Heart right ventricle (tissue), 16 donors: ENCODE measurements around the gene FAM240A. TPM values are rescaled to one million over a fixed set of nuclear protein-coding genes. Genes with fewer than 3 reads are reported as not detected.

ENCODE experiments used
- ATAC-seq, 8 donors: fragments of 200-7000 bp; cut with Tn5 transposase; one replicate each; pipeline ENCODE4 v1.9.1; 2020; ENCODE audit warnings: mild to moderate bottlenecking in 8 of 8, moderate library complexity in 8 of 8, moderate number of reproducible peaks in 1 of 8
- DNase-seq, 2 donors: peaks; one replicate each; pipeline ENCODE4 v3.0.0-alpha.2; 2020
- H3K27ac ChIP-seq, 10 donors: fragments of 200-600 bp; sonication (generic) in 2 of 10; one replicate each; pipeline versions ENCODE4 v1.5.0 to v1.8.0; 2020 to 2022; ENCODE audit warnings: mild to moderate bottlenecking in 3 of 10
- H3K27me3 ChIP-seq, 7 donors: fragments of 200-600 bp; one replicate each; pipeline ENCODE4 v1.8.0; 2021 to 2022; ENCODE audit warnings: mild to moderate bottlenecking in 2 of 7
- H3K36me3 ChIP-seq, 9 donors: fragments of 200-600 bp; sonication (generic) in 1 of 9; one replicate each; pipeline versions ENCODE4 v1.5.0 to v1.8.0; 2020 to 2022; ENCODE audit warnings: mild to moderate bottlenecking in 2 of 9
- H3K4me1 ChIP-seq, 9 donors: fragments of 200-600 bp; sonication (generic) in 1 of 9; one replicate each; pipeline versions ENCODE4 v1.5.0 to v1.8.0; 2020 to 2022; ENCODE audit warnings: mild to moderate bottlenecking in 4 of 9
- H3K4me3 ChIP-seq, 10 donors: fragments of 200-600 bp; sonication (generic) in 2 of 10; one replicate each; pipeline versions ENCODE4 v1.5.0 to v1.8.0; 2020 to 2022; ENCODE audit warnings: mild to moderate bottlenecking in 7 of 10, moderate library complexity in 2 of 10
- H3K9me3 ChIP-seq, 11 donors: fragments of 200-600 bp in 10 of 11; sonication (generic) in 2 of 11; one replicate each; pipeline versions ENCODE4 v1.5.0 to v1.8.0; 2013 to 2022; ENCODE audit warnings: mild to moderate bottlenecking in 2 of 11, control low read depth in 1 of 11, moderate library complexity in 1 of 11
- WGBS, 2 donors: extraction: QIAGEN DNeasy Blood & Tissue Kit; methylation state at CpG; one replicate each; pipeline ENCODE4 v1.1.7; 2013; ENCODE audit warnings: inconsistent platforms in 1 of 2; 5-methylcytosine and 5-hydroxymethylcytosine counted together
- intact Hi-C, 10 donors: fragments of 100-400 bp; cut with DNase I; formaldehyde crosslinking; loops; one replicate each; pipeline versions ENCODE4 v1.11.1 to v1.14.2; 2022
- long read RNA-seq, 3 donors: library from polyadenylated mRNA; unstranded; transcript quantifications; one replicate each; pipeline ENCODE4 v2.0.0, GENCODE V29; 2020 to 2021
- polyA plus RNA-seq, 2 donors: library from polyadenylated mRNA; stranded (reverse); fragments of 200-250 nt; gene quantifications; one replicate each; pipeline ENCODE4 v1.2.3, GENCODE V29; 2013
- total RNA-seq, 10 donors: library from RNA; stranded (reverse); fragmentation: NEBNext Ultra II Directional in 3 of 10; extraction: Animal tissue kit (Norgen Biotek cat#: 25700) in 3 of 10; gene quantifications; one replicate each; pipeline versions ENCODE4 v1.2.1 to v1.2.4, GENCODE V29; 2021 to 2023
- TF ChIP-seq, protein P1 (sequence below), 9 donors: fragments of 200-600 bp; sonication (generic) in 2 of 9; IDR thresholded peaks; one replicate each; pipeline versions ENCODE4 v1.5.0 to v1.8.0; 2021 to 2022; ENCODE audit warnings: antibody characterized with exemption in 9 of 9, mild to moderate bottlenecking in 5 of 9, moderate library complexity in 1 of 9
- donor health status: Arrhythmogenic right ventricular cardiomyopathy.
- donor health status: ischemic (EF 13 %, LVEDD 7.1; RV severe dilation, severe dysfunction).
- donor health status: healthy with polysubstance abuse.
- donor health status: DM: no; HTN: yes; CAD: no.
- donor health status: DM: no; HTN: no; CAD: no.
- donor health status: ischemic (EF 25% LVEDD 6.9; RV normal size, moderate dysfunction).
- donor health status: ischemic (EF 25% LVEDD 5.7; RV mildly dilated, moderate dysfunction).
- donor health status: healthy.
- donor health status: DM: yes; HTN: yes; CAD: no.
- donor health status: Ischemic cardiomyopathy.
- donor health status: ischemic (EF 35%, LVEDD 5.7; RV mildly dilated, moderate dysfunction).
- donor health status: nonischemic (EF 11% LVEDD 7.7; RV severe dilation, severe dysfunction).
- donor health status: DM: yes; HTN: yes; CAD: no.
- donor health status: PGD.
- donor health status: ischemic (EF 29% LVEDD 5.4; RV normal size, mild dysfunction).
- donor health status: nonischemic (EF 23%, LVEDD 6.1; RV moderate dilation, normal function).

The FAM240A gene
- total RNA-seq (under 1 TPM in 1 of 10 donors, not detected in 9; 0.19 TPM), polyA plus RNA-seq (not detected)
- long read RNA-seq, donor 1 = 0 reads
- long read RNA-seq, donor 2 = 0 reads
- long read RNA-seq, donor 3 = 0 reads

DNA sequence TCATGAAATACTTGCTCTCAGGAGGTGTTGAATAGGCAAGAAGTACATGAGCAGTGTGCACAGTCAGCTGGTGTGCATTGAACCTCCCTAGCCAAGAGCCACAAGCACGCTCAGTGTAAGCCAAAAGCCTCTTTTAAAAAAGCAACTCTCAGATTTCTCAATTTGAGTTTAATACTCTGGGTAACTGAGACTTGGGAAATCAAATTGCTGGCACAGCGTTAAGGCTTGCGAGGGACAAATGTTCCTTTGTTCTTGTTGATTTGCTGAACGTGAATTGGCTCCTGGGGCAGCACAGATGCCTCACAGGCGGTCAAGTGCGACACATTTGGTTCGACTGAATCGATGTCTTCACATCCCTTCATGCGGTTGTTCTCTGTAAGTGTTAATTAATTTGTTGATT, at the start of gene FAM240A:
FAM240A (plus strand) TSS at position 202 of the 400 bp plus-strand sequence; CDS start at position 361, 159 bp downstream.
- Histone ChIP-seq H3K9me3 (no peaks in the 10 kb centered on the region), H3K27ac (no peak within 1 kb of the TSS), H3K4me1 (peaks cover 0 to 23% (median 0%) of the 10 kb centered on the region in 9 donors), H3K4me3 (no peak within 1 kb of the TSS), H3K36me3 (no peaks in the 10 kb centered on the region), H3K27me3 (peaks cover 0 to under 1% (median 0%) of the 10 kb centered on the region in 7 donors)
- intact Hi-C loops = no loop called here
- DNase-seq (no peak), ATAC-seq (peak in 7 of 8 donors; percentile 47 to 86 (median 61))
- TF ChIP-seq, protein P1, sequence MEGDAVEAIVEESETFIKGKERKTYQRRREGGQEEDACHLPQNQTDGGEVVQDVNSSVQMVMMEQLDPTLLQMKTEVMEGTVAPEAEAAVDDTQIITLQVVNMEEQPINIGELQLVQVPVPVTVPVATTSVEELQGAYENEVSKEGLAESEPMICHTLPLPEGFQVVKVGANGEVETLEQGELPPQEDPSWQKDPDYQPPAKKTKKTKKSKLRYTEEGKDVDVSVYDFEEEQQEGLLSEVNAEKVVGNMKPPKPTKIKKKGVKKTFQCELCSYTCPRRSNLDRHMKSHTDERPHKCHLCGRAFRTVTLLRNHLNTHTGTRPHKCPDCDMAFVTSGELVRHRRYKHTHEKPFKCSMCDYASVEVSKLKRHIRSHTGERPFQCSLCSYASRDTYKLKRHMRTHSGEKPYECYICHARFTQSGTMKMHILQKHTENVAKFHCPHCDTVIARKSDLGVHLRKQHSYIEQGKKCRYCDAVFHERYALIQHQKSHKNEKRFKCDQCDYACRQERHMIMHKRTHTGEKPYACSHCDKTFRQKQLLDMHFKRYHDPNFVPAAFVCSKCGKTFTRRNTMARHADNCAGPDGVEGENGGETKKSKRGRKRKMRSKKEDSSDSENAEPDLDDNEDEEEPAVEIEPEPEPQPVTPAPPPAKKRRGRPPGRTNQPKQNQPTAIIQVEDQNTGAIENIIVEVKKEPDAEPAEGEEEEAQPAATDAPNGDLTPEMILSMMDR (IDR thresholded peaks at IDR 0.05) = no peak
- 62 to 66% methylated on average over 9 of the region's 9 CpGs for WGBS, 2 donors

DNA sequence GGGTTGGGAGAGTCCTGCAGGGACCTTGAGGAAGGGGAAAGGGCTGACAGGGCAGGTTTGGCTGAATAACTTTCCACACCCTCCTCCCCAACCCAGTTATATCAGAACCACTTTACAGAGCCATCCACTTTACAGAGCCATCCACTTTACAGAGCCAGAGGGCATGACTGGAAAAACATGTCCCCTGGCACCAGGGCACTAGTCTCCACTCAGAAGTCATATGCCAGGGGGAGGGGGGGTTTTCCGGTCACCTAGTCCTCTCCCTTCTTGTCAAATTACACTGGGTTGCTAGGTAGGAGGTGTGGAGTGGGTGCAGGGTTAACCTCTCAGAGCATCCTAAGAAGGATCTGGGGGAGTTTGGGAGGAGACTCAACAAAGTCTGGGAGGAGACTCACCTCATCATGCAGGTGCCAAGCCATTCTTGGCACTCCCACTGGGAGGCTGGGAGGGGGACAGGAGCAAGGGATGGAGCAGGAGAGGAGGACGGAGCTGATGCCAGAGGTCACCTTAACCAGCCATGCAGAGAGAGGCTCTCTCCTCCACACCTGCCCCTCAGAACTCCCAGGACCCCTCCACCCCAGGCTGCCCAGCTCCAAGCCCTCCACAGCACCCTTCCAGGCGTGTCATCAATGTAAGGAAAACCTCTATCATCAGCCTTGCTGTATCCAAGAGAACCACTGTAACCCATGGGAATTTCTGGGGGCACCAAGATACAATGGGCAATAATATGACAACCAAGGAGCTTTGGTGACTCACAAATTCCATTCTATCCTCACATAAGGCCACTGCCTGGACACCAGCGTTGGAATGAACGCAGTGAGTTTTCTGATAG, 47.9 kb upstream of the FAM240A start:
- TF ChIP-seq, protein P1 (IDR thresholded peaks at IDR 0.05) = no peak
- Histone ChIP-seq H3K36me3 (no peaks in the 10 kb centered on the region), H3K27me3 (peaks cover 0 to 27% (median 0%) of the 10 kb centered on the region in 7 donors), H3K9me3 (peaks cover 0 to 9% (median 0%) of the 10 kb centered on the region in 11 donors), H3K4me3 (peak overlapping the region; percentile 43 to 77 (median 66)), H3K27ac (peak overlapping the region; percentile 84 to 98 (median 92)), H3K4me1 (peaks cover 0 to 57% (median 22%) of the 10 kb centered on the region in 9 donors)
- 45 to 65% methylated on average over 5 of the region's 5 CpGs for WGBS, 2 donors
- intact Hi-C loops = loop anchor here in 4 of 10 donors (5.0 to 10.0 kb wide), 5 partner anchors 63 to 130 kb away; partner anchors contain the start of gene ALS2CL (in 1 of the 4)
- DNase-seq (peak; percentile 36 to 81), ATAC-seq (peak; percentile 53 to 87 (median 79))

DNA sequence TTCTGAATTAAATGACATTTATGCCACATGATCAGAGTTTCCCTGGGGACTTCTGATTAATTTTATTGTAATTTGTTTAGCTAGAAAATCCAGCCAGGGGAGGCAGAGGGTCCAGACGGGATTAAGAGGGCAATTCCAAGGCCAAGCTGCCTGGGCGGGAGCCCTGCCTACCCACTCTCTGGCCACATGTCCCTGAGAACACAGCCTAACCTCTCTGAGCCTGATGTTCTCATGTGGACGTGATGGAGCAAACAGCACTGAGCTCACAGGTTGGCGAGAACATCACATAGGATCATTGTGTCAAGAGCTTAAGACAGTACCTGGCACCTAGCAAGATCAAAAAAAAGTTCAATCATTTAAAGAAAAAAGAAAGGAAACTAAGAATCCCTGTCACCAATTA, 47.2 kb upstream of the FAM240A start:
- H3K4me3 ChIP-seq = peak overlapping the region; percentile 43 to 77 (median 66)
- H3K4me1 ChIP-seq = peaks cover 0 to 51% (median 16%) of the 10 kb centered on the region in 9 donors
- peak in 5 of 8 donors; percentile 15 to 48 (median 27) for ATAC-seq

More for the DNA sequence above, 47.2 kb upstream of the FAM240A start:
- TF ChIP-seq, protein P1 (IDR thresholded peaks at IDR 0.05) = no peak
- intact Hi-C loops = loop anchor here in 3 of 10 donors (5.0 to 10.0 kb wide), 4 partner anchors 62 to 130 kb away; partner anchors contain the start of gene ALS2CL (in 1 of the 3)
- WGBS, 2 donors = 38 to 55% methylated on average over 4 of the region's 4 CpGs
- Histone ChIP-seq H3K36me3 (no peaks in the 10 kb centered on the region), H3K9me3 (peaks cover 0 to 14% (median 0%) of the 10 kb centered on the region in 11 donors), H3K27me3 (peaks cover 0 to 27% (median 0%) of the 10 kb centered on the region in 7 donors), H3K27ac (peak overlapping the region; percentile 84 to 98 (median 92))
- DNase-seq = no peak
